GM12874 (cell line): ENCODE results near the gene GRID1.

ENCODE experiments used
- CTCF ChIP-seq: IDR thresholded peaks from 2 replicates; pipeline ENCODE4 v1.5.1; 2011; ENCODE audit warnings: low read depth, mild to moderate bottlenecking, control low read depth, low read length, moderate library complexity; ENCODE audit not compliant: insufficient read depth

Gene GRID1

GRCh38 chr10:86361156-86362128 is 5.2 kb downstream of the GRID1 start:
- TF ChIP-seq CTCF = no peak

- TF ChIP-seq CTCF = no peak
Observed at GRCh38 chr10:86360657-86361056, 5.9 kb downstream of the GRID1 start.

- TF ChIP-seq CTCF = no peak
Observed at GRCh38 chr10:86359954-86360353, 6.6 kb downstream of the GRID1 start.

- no peak for TF ChIP-seq CTCF
Observed at GRCh38 chr10:86359111-86359510, 7.5 kb downstream of the GRID1 start.

- no peak for TF ChIP-seq CTCF
Observed at GRCh38 chr10:86357676-86358075, 8.9 kb downstream of the GRID1 start.

- TF ChIP-seq CTCF = no peak
Observed at GRCh38 chr10:86357041-86357440, 9.6 kb downstream of the GRID1 start.

GRCh38 chr10:86356296-86356695 is 10.3 kb downstream of the GRID1 start:
- no peak for TF ChIP-seq CTCF
